Thyroid gland (tissue), 4 donors: ENCODE data around the gene TTF2.

Experiments used
- POLR2A ChIP-seq, 2 donors: fragments of 450-650 bp; IDR thresholded peaks; one replicate each; pipeline ENCODE4 v1.6.1; 2017; ENCODE audit warnings: antibody characterized with exemption in 2 of 2, mild to moderate bottlenecking in 2 of 2, moderate library complexity in 1 of 2
- TF ChIP-seq, protein P1 (sequence below), 6 experiments: fragments of 200-600 bp in 3 of 6; fragments of 450-650 bp in 3 of 6; sonication (generic) in 3 of 6; IDR thresholded peaks; one replicate each; pipeline ENCODE4 v1.5.1; 2016 to 2019; ENCODE audit warnings: antibody characterized with exemption in 6 of 6, mild to moderate bottlenecking in 2 of 6, inconsistent platforms in 1 of 6, moderate library complexity in 1 of 6

DNA sequence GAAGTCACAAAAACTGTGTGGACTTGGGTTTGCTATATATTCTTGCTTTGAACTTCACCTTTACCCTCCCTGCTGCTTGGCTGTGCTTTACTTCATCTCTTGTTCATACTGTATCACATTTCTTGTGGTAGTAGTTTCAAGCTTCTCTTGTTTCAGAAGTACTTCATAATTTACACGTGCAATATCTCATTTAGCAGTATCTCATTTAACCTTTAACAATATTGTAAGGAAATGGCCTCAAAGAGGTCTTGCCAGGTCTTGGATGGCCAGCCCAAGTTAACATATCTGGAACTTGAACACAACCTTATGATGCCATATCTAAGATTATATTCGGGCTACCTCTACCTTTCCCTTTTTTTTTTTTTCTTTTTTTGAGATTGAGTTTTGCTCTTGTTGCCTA lies 63.1 kb downstream of the TTF2 start:
- no peak for TF ChIP-seq POLR2A (IDR thresholded peaks at IDR 0.05)
- TF ChIP-seq, protein P1, sequence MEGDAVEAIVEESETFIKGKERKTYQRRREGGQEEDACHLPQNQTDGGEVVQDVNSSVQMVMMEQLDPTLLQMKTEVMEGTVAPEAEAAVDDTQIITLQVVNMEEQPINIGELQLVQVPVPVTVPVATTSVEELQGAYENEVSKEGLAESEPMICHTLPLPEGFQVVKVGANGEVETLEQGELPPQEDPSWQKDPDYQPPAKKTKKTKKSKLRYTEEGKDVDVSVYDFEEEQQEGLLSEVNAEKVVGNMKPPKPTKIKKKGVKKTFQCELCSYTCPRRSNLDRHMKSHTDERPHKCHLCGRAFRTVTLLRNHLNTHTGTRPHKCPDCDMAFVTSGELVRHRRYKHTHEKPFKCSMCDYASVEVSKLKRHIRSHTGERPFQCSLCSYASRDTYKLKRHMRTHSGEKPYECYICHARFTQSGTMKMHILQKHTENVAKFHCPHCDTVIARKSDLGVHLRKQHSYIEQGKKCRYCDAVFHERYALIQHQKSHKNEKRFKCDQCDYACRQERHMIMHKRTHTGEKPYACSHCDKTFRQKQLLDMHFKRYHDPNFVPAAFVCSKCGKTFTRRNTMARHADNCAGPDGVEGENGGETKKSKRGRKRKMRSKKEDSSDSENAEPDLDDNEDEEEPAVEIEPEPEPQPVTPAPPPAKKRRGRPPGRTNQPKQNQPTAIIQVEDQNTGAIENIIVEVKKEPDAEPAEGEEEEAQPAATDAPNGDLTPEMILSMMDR (IDR thresholded peaks at IDR 0.05): no peak
